Heart left ventricle (tissue), 13 donors: Measurements from ENCODE around the gene BET1L.

Experiments
- POLR2A ChIP-seq, 2 donors: fragments of 450-650 bp; IDR thresholded peaks; one replicate each; pipeline ENCODE4 v1.6.1; 2017; ENCODE audit warnings: antibody characterized with exemption in 2 of 2, mild to moderate bottlenecking in 2 of 2, moderate library complexity in 2 of 2
- TF ChIP-seq, protein P1 (sequence below), 12 donors: fragments of 200-600 bp; sonication (generic) in 4 of 12; IDR thresholded peaks; one replicate each; pipeline versions ENCODE4 v1.5.0 to v1.8.0; 2018 to 2022; ENCODE audit warnings: antibody characterized with exemption in 12 of 12, mild to moderate bottlenecking in 5 of 12
- donor health status: ischemic (EF 13 %, LVEDD 7.1; RV severe dilation, severe dysfunction).
- donor health status: DM: no; HTN: yes; CAD: no.
- donor health status: DM: no; HTN: no; CAD: no.
- donor health status: ischemic (EF 25% LVEDD 6.9; RV normal size, moderate dysfunction).
- donor health status: ischemic (EF 25% LVEDD 5.7; RV mildly dilated, moderate dysfunction).
- donor health status: ischemic (EF 35%, LVEDD 5.7; RV mildly dilated, moderate dysfunction).
- donor health status: nonischemic (EF 11% LVEDD 7.7; RV severe dilation, severe dysfunction).
- donor health status: DM: yes; HTN: yes; CAD: no.
- donor health status: PGD.
- donor health status: ischemic (EF 29% LVEDD 5.4; RV normal size, mild dysfunction).
- donor health status: nonischemic (EF 23%, LVEDD 6.1; RV moderate dilation, normal function).

DNA sequence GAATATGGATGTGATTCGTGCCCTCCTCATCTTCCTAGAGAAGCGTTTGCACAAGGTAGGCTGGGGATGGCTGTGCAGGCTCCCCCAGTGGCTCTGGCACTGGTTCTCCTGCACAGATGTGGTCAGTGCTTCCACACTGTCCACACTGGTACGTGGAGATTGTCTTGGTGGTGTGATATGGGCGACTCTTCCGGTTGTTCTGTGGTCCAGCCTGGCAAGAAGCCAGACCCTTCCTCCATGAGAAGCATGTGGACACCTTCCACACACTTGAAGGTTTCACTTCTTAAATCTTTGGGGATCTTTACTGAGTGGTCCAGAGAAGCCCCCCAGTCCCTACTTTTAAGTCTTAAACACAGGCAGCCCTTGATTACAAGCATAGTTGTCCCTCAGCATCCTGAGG, 4.1 kb upstream of the BET1L start:
- TF ChIP-seq, protein P1, sequence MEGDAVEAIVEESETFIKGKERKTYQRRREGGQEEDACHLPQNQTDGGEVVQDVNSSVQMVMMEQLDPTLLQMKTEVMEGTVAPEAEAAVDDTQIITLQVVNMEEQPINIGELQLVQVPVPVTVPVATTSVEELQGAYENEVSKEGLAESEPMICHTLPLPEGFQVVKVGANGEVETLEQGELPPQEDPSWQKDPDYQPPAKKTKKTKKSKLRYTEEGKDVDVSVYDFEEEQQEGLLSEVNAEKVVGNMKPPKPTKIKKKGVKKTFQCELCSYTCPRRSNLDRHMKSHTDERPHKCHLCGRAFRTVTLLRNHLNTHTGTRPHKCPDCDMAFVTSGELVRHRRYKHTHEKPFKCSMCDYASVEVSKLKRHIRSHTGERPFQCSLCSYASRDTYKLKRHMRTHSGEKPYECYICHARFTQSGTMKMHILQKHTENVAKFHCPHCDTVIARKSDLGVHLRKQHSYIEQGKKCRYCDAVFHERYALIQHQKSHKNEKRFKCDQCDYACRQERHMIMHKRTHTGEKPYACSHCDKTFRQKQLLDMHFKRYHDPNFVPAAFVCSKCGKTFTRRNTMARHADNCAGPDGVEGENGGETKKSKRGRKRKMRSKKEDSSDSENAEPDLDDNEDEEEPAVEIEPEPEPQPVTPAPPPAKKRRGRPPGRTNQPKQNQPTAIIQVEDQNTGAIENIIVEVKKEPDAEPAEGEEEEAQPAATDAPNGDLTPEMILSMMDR (IDR thresholded peaks at IDR 0.05) = no peak
- TF ChIP-seq POLR2A (IDR thresholded peaks at IDR 0.05) = no peak
